ENCODE measurements around the gene DPYD.

DPYD gene

DNA sequence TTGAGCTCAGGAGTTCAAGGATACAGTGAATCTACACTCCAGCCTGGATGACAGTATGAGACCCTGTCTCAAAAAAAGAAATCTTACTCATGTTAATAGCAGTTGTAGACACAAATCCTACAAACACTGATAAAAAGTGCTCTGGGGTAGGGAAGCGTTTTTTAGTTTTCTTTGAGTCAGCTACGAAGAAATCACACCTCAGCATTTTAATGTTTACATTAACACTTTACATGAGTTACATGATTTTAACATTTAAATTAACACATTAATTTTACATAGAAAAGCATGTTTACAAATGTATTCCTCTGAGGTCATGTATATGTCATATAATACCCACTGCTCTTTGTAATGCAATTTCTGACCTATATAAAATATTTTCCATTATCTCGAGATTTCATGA, 419.2 kb downstream of the DPYD start:
- TF ChIP-seq CTCF (IDR thresholded peaks at IDR 0.05) (no peak), ZFX (IDR thresholded peaks at IDR 0.05; ENCODE audit: borderline replicate concordance) (no peak)
- H3K27ac ChIP-seq, result no peak overlapping the region

- no peak overlapping the region for H3K27ac ChIP-seq
- TF ChIP-seq CTCF (IDR thresholded peaks at IDR 0.05), result no peak
- no peak for TF ChIP-seq ZFX (IDR thresholded peaks at IDR 0.05; ENCODE audit: borderline replicate concordance)
Measured at GRCh38 chr1:97500760-97501159, 420.1 kb downstream of the DPYD start.

DNA sequence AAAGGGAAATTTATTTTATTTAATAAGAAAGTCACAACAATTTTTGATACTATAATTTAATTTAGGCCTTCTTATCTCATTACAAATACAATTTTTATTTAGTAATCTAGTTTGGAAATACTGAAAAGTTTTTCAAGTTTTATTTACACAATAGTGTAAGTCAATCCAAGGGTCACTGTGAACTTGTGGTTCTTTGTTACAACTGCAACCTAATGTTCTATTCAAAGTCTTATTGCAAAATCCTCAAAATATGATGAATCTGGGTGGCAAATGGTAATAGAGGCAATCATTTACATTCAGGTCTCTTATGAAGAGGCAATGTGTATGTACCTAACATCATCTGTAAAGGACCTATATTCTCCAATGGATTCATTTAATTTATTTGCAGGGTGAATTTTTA, 421.2 kb downstream of the DPYD start:
- H3K27ac ChIP-seq, result no peak overlapping the region
- TF ChIP-seq ZFX (IDR thresholded peaks at IDR 0.05; ENCODE audit: borderline replicate concordance) (no peak), CTCF (IDR thresholded peaks at IDR 0.05) (no peak)

DNA sequence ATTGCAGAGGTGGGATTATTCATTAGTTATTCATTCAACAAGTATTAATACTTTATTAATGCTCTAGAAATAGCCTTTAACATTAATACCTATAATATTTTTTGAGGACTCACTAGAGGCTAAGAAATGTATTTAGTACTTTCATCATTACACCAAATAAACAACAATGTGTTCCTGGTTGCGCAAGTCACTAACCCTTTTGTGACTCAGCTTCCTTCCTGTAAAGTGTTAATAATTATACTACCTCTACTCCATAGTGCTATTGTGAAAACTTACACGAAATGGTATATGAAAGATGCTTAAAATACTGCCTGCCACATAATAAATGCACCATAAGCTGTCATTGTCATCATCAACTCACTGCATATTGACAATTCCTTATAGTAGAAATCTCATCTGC, 431.0 kb downstream of the DPYD start:
- H3K27ac ChIP-seq, result no peak overlapping the region
- TF ChIP-seq ZFX (IDR thresholded peaks at IDR 0.05; ENCODE audit: borderline replicate concordance) (no peak), CTCF (IDR thresholded peaks at IDR 0.05) (no peak)

DNA sequence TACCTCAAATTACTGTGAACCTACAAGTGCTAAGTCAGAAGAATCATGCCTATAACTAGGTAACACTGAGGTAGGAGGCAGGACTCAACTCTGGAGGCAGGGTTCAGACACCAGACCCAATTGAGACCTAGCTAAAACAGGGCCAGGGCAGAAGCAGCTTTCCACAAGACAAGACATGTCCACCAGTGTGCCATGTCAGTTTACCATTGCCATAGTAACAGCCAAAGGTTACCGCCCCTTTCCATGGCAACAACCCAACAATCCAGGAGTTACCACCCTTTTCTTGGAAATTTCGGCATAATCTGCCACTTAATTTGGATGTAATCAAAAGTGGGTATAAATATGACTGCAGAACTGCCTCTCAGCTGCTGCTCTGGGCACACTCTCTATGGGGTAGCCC, 432.3 kb downstream of the DPYD start:
- H3K27ac ChIP-seq, result no peak overlapping the region
- TF ChIP-seq ZFX (IDR thresholded peaks at IDR 0.05; ENCODE audit: borderline replicate concordance), result no peak
- no peak for TF ChIP-seq CTCF (IDR thresholded peaks at IDR 0.05)

- no peak for TF ChIP-seq ZFX (IDR thresholded peaks at IDR 0.05; ENCODE audit: borderline replicate concordance)
- TF ChIP-seq CTCF (IDR thresholded peaks at IDR 0.05), result no peak
Measured at GRCh38 chr1:97482022-97482421, 438.8 kb downstream of the DPYD start.

DNA sequence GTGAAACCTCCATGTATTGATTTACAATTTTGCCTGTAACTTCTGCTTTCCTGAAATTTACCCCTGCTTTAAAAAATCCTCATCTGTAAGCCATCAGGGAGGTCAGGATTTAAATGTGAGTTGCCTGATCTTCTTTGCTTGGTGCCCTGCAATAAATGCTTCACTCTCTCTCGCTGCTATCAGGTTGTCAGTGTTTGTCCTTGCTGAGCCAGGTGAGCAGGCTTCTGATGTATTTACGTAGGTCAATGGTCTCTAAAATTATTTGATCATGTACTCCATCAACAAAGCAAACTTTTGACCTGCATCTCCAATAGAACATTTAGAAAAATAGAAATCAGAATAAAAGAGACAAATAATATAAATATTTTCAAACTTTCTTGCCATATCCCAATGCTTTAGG, 453.4 kb downstream of the DPYD start:
- H3K27ac ChIP-seq, result no peak overlapping the region
- no peak for TF ChIP-seq ZFX (IDR thresholded peaks at IDR 0.05; ENCODE audit: borderline replicate concordance)
- no peak for TF ChIP-seq CTCF (IDR thresholded peaks at IDR 0.05)

More at GRCh38 chr1:97482022-97482421, 438.8 kb downstream of the DPYD start:
- no peak overlapping the region for H3K27ac ChIP-seq
